ENCODE measurements around the gene LRCOL1.

- TF ChIP-seq CTCF (IDR thresholded peaks at IDR 0.05; ENCODE audit: low read length) (no peak), EZH2 (IDR thresholded peaks at IDR 0.05; ENCODE audit: borderline replicate concordance, low read length) (no peak)
These were observed 26.6 kb downstream of the LRCOL1 start for GRCh38 chr12:132583736-132584135.
